Prostate gland (tissue), 2 donors: ENCODE results near the gene RAI1. TPM values are rescaled to one million over a fixed set of nuclear protein-coding genes. Genes with fewer than 3 reads are reported as not detected.

Experiments used
- DNase-seq: peaks from one replicate; pipeline ENCODE4 v3.0.0-alpha.2; 2019; ENCODE audit warnings: low spot score
- H3K27ac ChIP-seq, 2 donors: fragments of 200-600 bp; sonication (generic); 2 replicates each; pipeline ENCODE4 v1.5.1; 2017 to 2019
- H3K27me3 ChIP-seq: fragments of 200-600 bp; sonication (generic); replicated peaks from 2 replicates; pipeline ENCODE4 v1.5.1; 2019; ENCODE audit not compliant: insufficient read depth
- H3K36me3 ChIP-seq, 2 donors: fragments of 200-600 bp; sonication (generic); 1 replicate in 1 of 2; 2 replicates in 1 of 2; pipeline versions ENCODE4 v1.5.1 to v1.8.1; 2017 to 2019
- H3K4me1 ChIP-seq: fragments of 200-600 bp; sonication (generic); replicated peaks from 2 replicates; pipeline ENCODE4 v1.5.1; 2019
- H3K4me3 ChIP-seq, 2 donors: fragments of 200-600 bp; sonication (generic); 2 replicates each; pipeline ENCODE4 v1.5.1; 2017 to 2019
- H3K9me3 ChIP-seq: fragments of 200-600 bp; sonication (generic); 2 replicates; pipeline ENCODE4 v1.5.1; 2017
- CTCF ChIP-seq, 4 experiments: fragments of 200-600 bp in 2 of 4; fragments of 450-650 bp in 2 of 4; sonication (generic) in 2 of 4; IDR thresholded peaks; 1 replicate in 3 of 4; 2 replicates in 1 of 4; pipeline ENCODE4 v1.5.1; 2016 to 2019; ENCODE audit warnings: antibody characterized with exemption in 4 of 4, mild to moderate bottlenecking in 2 of 4, moderate library complexity in 2 of 4
- POLR2A ChIP-seq: fragments of 450-650 bp; IDR thresholded peaks from one replicate; pipeline ENCODE4 v1.6.1; 2016; ENCODE audit warnings: antibody characterized with exemption, mild to moderate bottlenecking
- POLR2AphosphoS5 ChIP-seq: sonication (generic); formaldehyde crosslinking; IDR thresholded peaks from one replicate; pipeline ENCODE4 v1.6.1; 2017; ENCODE audit warnings: antibody characterized with exemption
- WGBS: methylation state at CpG from one replicate; pipeline ENCODE4 v1.1.5; 2018; 5-methylcytosine and 5-hydroxymethylcytosine counted together
- intact Hi-C: fragments of 100-400 bp; cut with DNase I; formaldehyde crosslinking; loops from one replicate; pipeline ENCODE4 v1.14.2; 2022
- total RNA-seq, 2 donors: library from RNA; depleted of rRNA; stranded (reverse); fragments of >200 nt; gene quantifications; one replicate each; pipeline ENCODE4 v1.1.0, GENCODE V29; 2016

The RAI1 gene
- total RNA-seq, 2 donors from 2014 or later = 69.2 to 71.0 TPM

DNA sequence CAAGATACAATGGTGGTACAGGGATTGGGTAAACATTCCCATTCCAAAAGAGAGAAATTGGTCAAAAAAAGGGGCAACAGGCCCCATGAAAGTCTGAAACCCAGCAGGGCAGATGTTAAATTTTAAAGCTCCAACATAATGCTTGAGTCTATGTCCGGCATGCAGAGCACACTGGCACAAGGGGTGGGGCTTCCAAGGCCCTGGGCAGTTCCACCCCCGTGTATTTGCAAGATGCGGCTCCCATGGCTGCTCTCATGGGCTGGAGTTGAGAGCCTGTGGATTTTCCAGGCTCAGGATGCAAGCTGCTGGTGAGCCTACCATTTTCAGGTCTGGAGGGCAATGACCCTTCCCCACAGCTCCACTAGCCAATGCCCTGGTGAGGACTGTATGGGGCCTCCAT lies 27.9 kb upstream of the RAI1 start:
- H3K27me3 ChIP-seq = no peaks in the 10 kb centered on the region
- no peak overlapping the region for H3K27ac ChIP-seq
- no peaks in the 10 kb centered on the region for H3K9me3 ChIP-seq
- no peak for TF ChIP-seq CTCF (IDR thresholded peaks at IDR 0.05)
- no peak for TF ChIP-seq POLR2A
- TF ChIP-seq POLR2AphosphoS5 = no peak
- no peaks in the 10 kb centered on the region for H3K36me3 ChIP-seq
- WGBS = 65% methylated on average over 3 of the region's 3 CpGs
- H3K4me3 ChIP-seq = no peak overlapping the region
- no peak for DNase-seq
- no peaks in the 10 kb centered on the region for H3K4me1 ChIP-seq
- intact Hi-C loops = no loop called here

DNA sequence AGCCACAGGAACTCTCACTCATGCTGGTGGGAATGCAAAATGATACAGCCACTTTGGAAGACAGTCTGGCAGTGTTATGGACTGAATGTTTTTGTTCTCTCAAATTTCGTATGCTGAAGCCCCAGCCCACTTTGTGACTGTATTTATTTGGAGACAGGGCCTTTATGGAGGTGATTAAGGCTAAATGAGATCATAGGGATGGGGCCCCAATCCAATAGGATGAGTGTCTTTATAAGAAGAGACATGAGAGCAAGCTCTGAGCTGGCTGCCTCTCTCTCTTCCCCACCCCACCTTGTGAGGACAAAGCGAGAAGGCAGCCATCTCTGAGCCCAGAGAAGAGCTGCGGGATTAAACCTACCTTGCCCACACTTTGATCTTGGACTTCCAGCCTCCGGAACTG lies 21.9 kb upstream of the RAI1 start:
- TF ChIP-seq POLR2AphosphoS5 (no peak), CTCF (IDR thresholded peaks at IDR 0.05) (no peak), POLR2A (no peak)
- no peaks in the 10 kb centered on the region for H3K9me3 ChIP-seq
- 86% methylated on average over 4 of the region's 4 CpGs for WGBS
- H3K27ac ChIP-seq = no peak overlapping the region
- H3K4me1 ChIP-seq = no peaks in the 10 kb centered on the region
- no peak overlapping the region for H3K4me3 ChIP-seq
- intact Hi-C loops = no loop called here
- DNase-seq = no peak
- H3K36me3 ChIP-seq = no peaks in the 10 kb centered on the region
- no peaks in the 10 kb centered on the region for H3K27me3 ChIP-seq

DNA sequence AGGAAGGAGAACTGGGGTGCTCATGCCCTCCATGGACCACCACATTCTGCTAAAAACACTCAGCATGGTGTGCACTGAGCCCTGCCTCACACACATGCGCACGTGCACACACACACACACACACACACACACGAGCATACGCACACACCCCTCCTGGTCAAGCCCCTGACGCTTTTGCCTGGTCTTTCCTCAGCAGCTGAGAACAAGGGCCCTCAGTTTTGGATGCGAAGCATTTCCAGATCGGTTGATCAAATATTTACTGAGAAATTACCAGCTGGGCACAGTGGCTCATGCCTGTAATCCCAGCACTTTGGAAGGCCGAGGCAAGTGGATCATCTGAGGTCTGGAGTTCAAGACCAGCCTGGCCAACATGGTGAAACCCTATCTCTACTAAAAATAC lies 20.1 kb upstream of the RAI1 start:
- no peak for DNase-seq
- no peak for TF ChIP-seq CTCF (IDR thresholded peaks at IDR 0.05)
- no peak for TF ChIP-seq POLR2A
- no peak for TF ChIP-seq POLR2AphosphoS5
- H3K36me3 ChIP-seq = no peaks in the 10 kb centered on the region
- intact Hi-C loops = no loop called here
- 67% methylated on average over 8 of the region's 8 CpGs for WGBS
- no peaks in the 10 kb centered on the region for H3K4me1 ChIP-seq
- no peak overlapping the region for H3K4me3 ChIP-seq
- H3K9me3 ChIP-seq = no peaks in the 10 kb centered on the region
- H3K27me3 ChIP-seq = no peaks in the 10 kb centered on the region
- no peak overlapping the region for H3K27ac ChIP-seq

- WGBS = 92% methylated on average over 10 of the region's 10 CpGs
Observed at GRCh38 chr17:17661834-17662385, 19.3 kb upstream of the RAI1 start.

More at GRCh38 chr17:17661834-17662385, 19.3 kb upstream of the RAI1 start:
- Histone ChIP-seq H3K27ac (no peak overlapping the region), H3K4me1 (no peaks in the 10 kb centered on the region), H3K4me3 (no peak overlapping the region), H3K27me3 (no peaks in the 10 kb centered on the region), H3K9me3 (no peaks in the 10 kb centered on the region), H3K36me3 (no peaks in the 10 kb centered on the region)
- intact Hi-C loops = no loop called here
- DNase-seq = no peak
- TF ChIP-seq POLR2AphosphoS5 (no peak), CTCF (IDR thresholded peaks at IDR 0.05) (no peak), POLR2A (no peak)
